K562 (cell line): Measurements from ENCODE around the gene DGKE. TPM values are rescaled to one million over a fixed set of nuclear protein-coding genes. Genes with fewer than 3 reads are reported as not detected.
A peak's percentile ranks its signal among the peaks of the same experiment; 100 is the strongest.

Experiments used
- ATAC-seq: fragments of 200-7000 bp; cut with Tn5 transposase; 3 replicates; pipeline ENCODE4 v1.9.1; 2020; ENCODE audit warnings: moderate library complexity
- BruUV-seq: library from RNA; stranded (reverse); fragments of 400-500 nt; replicated peaks from 2 replicates; lab custom pipeline; 2021; lab: Mats Ljungman, UMichigan
- CTCF ChIA-PET: fragments of 300-600 bp; formaldehyde crosslinking; extraction: SDS; loops from one replicate; lab custom pipeline; 2021; ENCODE audit warnings: low intra/inter-chr PET ratio; lab: Yijun Ruan, JAX
- POLR2A ChIA-PET: fragments of 300-600, 350-650 bp; sonication (Branson Sonifier 250); formaldehyde crosslinking; extraction: SDS; loops from one replicate; lab custom pipeline; 2021; ENCODE audit warnings: antibody characterized with exemption, inconsistent platforms; lab: Yijun Ruan, JAX
- DNase-seq, 4 experiments: peaks; one replicate each; pipeline versions ENCODE4 v3.0.0 to v3.0.0-alpha.2; 2011 to 2018; ENCODE audit warnings: low spot score in 3 of 4, mixed read lengths in 3 of 4; ENCODE audit errors: extremely low read depth in 1 of 4
- FAIRE-seq: peaks from 2 replicates; lab custom pipeline; 2011; peaks lifted over from hg19 to GRCh38; lab: Jason Lieb, UNC
- H2AFZ ChIP-seq: 2 replicates; pipeline ENCODE4 v1.6.0; 2011; ENCODE audit warnings: low read depth, low read length, control low read depth, inconsistent platforms
- H3K27ac ChIP-seq: fragments of 200-600 bp; 3 replicates; pipeline ENCODE4 v1.8.0; 2011; ENCODE audit warnings: low read depth, mild to moderate bottlenecking, control low read depth, inconsistent platforms, low read length, moderate library complexity, mixed read lengths; ENCODE audit errors: extremely low read depth
- H3K27me3 ChIP-seq, 2 experiments: fragments of 300-600 bp in 1 of 2; 2 replicates in 1 of 2; 3 replicates in 1 of 2; pipeline versions ENCODE4 v1.6.0 to v1.8.0; 2011; ENCODE audit warnings: inconsistent platforms in 2 of 2, low read length in 2 of 2, mild to moderate bottlenecking in 1 of 2, mixed read lengths in 1 of 2, moderate library complexity in 1 of 2; ENCODE audit not compliant: control insufficient read depth in 2 of 2, insufficient read depth in 2 of 2
- H3K36me3 ChIP-seq: fragments of 300-600 bp; 3 replicates; pipeline ENCODE4 v1.8.0; 2011; ENCODE audit warnings: mild to moderate bottlenecking, low read length, inconsistent platforms; ENCODE audit not compliant: control insufficient read depth, insufficient read depth
- H3K4me1 ChIP-seq, 2 experiments: fragments of 200-600 bp in 1 of 2; replicated peaks in 1 of 2; 2 replicates in 1 of 2; 3 replicates in 1 of 2; pipeline versions ENCODE4 v1.5.1 to v1.8.0; 2011; ENCODE audit warnings: inconsistent platforms in 2 of 2, low read length in 2 of 2, mild to moderate bottlenecking in 1 of 2, mixed read lengths in 1 of 2, moderate library complexity in 1 of 2; ENCODE audit not compliant: control insufficient read depth in 2 of 2, insufficient read depth in 2 of 2
- H3K4me2 ChIP-seq: 2 replicates; pipeline ENCODE4 v1.6.1; 2011; ENCODE audit warnings: low read length, control low read depth, inconsistent platforms, mixed read lengths; ENCODE audit not compliant: insufficient read depth
- H3K4me3 ChIP-seq: fragments of 200-600 bp; sonication (generic), shearing (Covaris generic); 2 replicates; pipeline ENCODE4 v1.5.1; 2016; ENCODE audit warnings: control low read depth, inconsistent platforms
- H3K79me2 ChIP-seq: fragments of 200-600 bp; 3 replicates; pipeline ENCODE4 v1.8.0; 2011; ENCODE audit warnings: low read length, inconsistent platforms; ENCODE audit not compliant: control insufficient read depth, insufficient read depth
- H3K9ac ChIP-seq, 2 experiments: 2 replicates each; pipeline versions ENCODE4 v1.6.0 to v1.6.1; 2011; ENCODE audit warnings: low read depth in 2 of 2, low read length in 2 of 2, control low read depth in 1 of 2, inconsistent platforms in 1 of 2, mild to moderate bottlenecking in 1 of 2, mixed read lengths in 1 of 2; ENCODE audit not compliant: insufficient read depth in 1 of 2
- H3K9me1 ChIP-seq: one replicate; pipeline ENCODE4 v1.6.0; 2011; ENCODE audit warnings: inconsistent platforms, mild to moderate bottlenecking, low read length, moderate library complexity; ENCODE audit not compliant: control insufficient read depth, insufficient read depth
- H3K9me3 ChIP-seq: replicated peaks from 2 replicates; pipeline ENCODE4 v1.5.1; 2011; ENCODE audit warnings: low read depth, low read length, inconsistent platforms; ENCODE audit not compliant: control insufficient read depth, insufficient read depth
- H4K20me1 ChIP-seq: replicated peaks from 2 replicates; pipeline ENCODE4 v1.6.1; 2011; ENCODE audit warnings: low read length, inconsistent platforms, mixed read lengths; ENCODE audit not compliant: control insufficient read depth, insufficient read depth
- CAMTA2 ChIP-seq: fragments of 250-450 bp; sonication (Bioruptor Pico); conservative IDR thresholded peaks from 2 replicates; pipeline ENCODE4 v1.5.1; 2022
- CHCHD3 ChIP-seq: fragments of 250-450 bp; sonication (Bioruptor Pico); IDR thresholded peaks from 2 replicates; pipeline ENCODE4 v2.1.2; 2022; ENCODE audit warnings: mild to moderate bottlenecking
- EP400 ChIP-seq: fragments of 450-650 bp; IDR thresholded peaks from 2 replicates; pipeline ENCODE4 v1.6.1; 2017; ENCODE audit warnings: antibody characterized with exemption, mild to moderate bottlenecking, moderate library complexity
- HNRNPH1 ChIP-seq: fragments of 200-400 bp; formaldehyde crosslinking; optimal IDR thresholded peaks from 2 replicates; pipeline ENCODE3; 2017; ENCODE audit warnings: low read depth, mild to moderate bottlenecking, low read length, moderate library complexity
- MEF2D ChIP-seq: conservative IDR thresholded peaks from 2 replicates; pipeline ENCODE4 v1.6.1; 2016; ENCODE audit warnings: low read depth, missing genetic modification characterization, missing compliant biosample characterization
- TAF15 ChIP-seq: fragments of 200-400 bp; formaldehyde crosslinking; IDR thresholded peaks from 2 replicates; pipeline ENCODE4 v1.6.1; 2017; ENCODE audit warnings: mild to moderate bottlenecking, low read depth, low read length, moderate library complexity
- USF2 ChIP-seq: sonication (generic); formaldehyde crosslinking; IDR thresholded peaks from 2 replicates; pipeline ENCODE4 v1.5.0; 2020; ENCODE audit warnings: missing genetic modification reagents
- ZBTB26 ChIP-seq: fragments of 450-650 bp; formaldehyde crosslinking; IDR thresholded peaks from 2 replicates; pipeline ENCODE4 v1.4.0; 2022; ENCODE audit warnings: missing genetic modification characterization
- ZNF347 ChIP-seq: fragments of 450-650 bp; formaldehyde crosslinking; IDR thresholded peaks from 2 replicates; pipeline ENCODE4 v1.4.0; 2020; ENCODE audit warnings: low read depth, mild to moderate bottlenecking, moderate library complexity
- ZNF518B ChIP-seq: fragments of 250-450 bp; sonication (Bioruptor Pico); IDR thresholded peaks from 2 replicates; pipeline ENCODE4 v1.5.0; 2021; ENCODE audit warnings: mild to moderate bottlenecking, moderate library complexity
- ZNF644 ChIP-seq: fragments of 200-800 bp; sonication (Bioruptor generic); IDR thresholded peaks from 2 replicates; pipeline ENCODE4 v1.6.1; 2016; ENCODE audit warnings: low read depth, missing genetic modification characterization, missing compliant biosample characterization
- ZNF655 ChIP-seq: fragments of 250-450 bp; sonication (Bioruptor Pico); IDR thresholded peaks from 2 replicates; pipeline ENCODE4 v1.5.0; 2021
- WGBS: fragments of 100-300 bp; shearing (Covaris generic); methylation state at CpG from one replicate; pipeline ENCODE4 v1.1.6; 2016; ENCODE audit warnings: low coverage, mixed read lengths; ENCODE audit not compliant: insufficient coverage; ENCODE audit errors: missing lambda C conversion rate; 5-methylcytosine and 5-hydroxymethylcytosine counted together
- in situ Hi-C: fragments of 300-500 bp; cut with MboI; formaldehyde crosslinking; loops from 4 replicates; pipeline ENCODE4 v1.15.0; 2018; ENCODE audit warnings: inconsistent platforms, mixed read lengths
- intact Hi-C: fragments of 100-400 bp; cut with micrococcal nuclease; formaldehyde crosslinking; loops from 2 replicates; pipeline ENCODE4 v1.14.2; 2022
- polyA plus RNA-seq, 8 experiments: library from polyadenylated mRNA; depleted of rRNA in 4 of 8; stranded (reverse) in 5 of 8; unstranded in 3 of 8; fragments of >200 nt; fragmentation: Nextera tagmentation in 2 of 8; fragmentation: Illumina TruSeq in 1 of 8; extraction: Ambion mirVana in 2 of 8; extraction: Trizol in 1 of 8; gene quantifications; 2 replicates each; pipeline versions ENCODE4 v1.2.1 to v1.2.3, GENCODE V29; 2011 to 2014; ENCODE audit warnings: inconsistent platforms in 1 of 8, missing spikeins in 1 of 8
- total RNA-seq, 7 experiments: library from RNA; depleted of rRNA in 6 of 7; stranded (reverse); fragments of >200 nt in 6 of 7; fragmentation: Illumina TruSeq in 2 of 7; extraction: Trizol in 2 of 7; gene quantifications; 2 replicates each; pipeline versions ENCODE4 v1.2.1 to v1.2.3, GENCODE V29; 2011 to 2021; ENCODE audit warnings: low replicate concordance in 1 of 7

The DGKE gene
- total and polyA plus RNA-seq, 9 of the 15 experiments (the other 6 are each of a cell fraction or from before 2014, with no cell fraction given): 1.3 to 9.9 (median 5.9) TPM

- TF ChIP-seq HNRNPH1: no peak
These were observed 80.1 kb downstream of the DGKE start, which contains the start of gene TRIM25 (continued) for GRCh38 chr17:56913867-56914580.

- Histone ChIP-seq H3K27me3 (no peaks in the 10 kb centered on the region), H3K79me2 (peaks cover 51% of the 10 kb centered on the region), H3K4me3 (peak overlapping the region; percentile 72), H3K9me3 (peaks cover 17% of the 10 kb centered on the region), H3K4me1 (peaks cover 38 to 43% of the 10 kb centered on the region in 2 experiments; a peak in 4 of 5 replicates), H3K27ac (peak overlapping the region; percentile 88), H3K9ac (peak overlapping the region; percentile 46 to 85), H3K9me1 (peaks cover 4% of the 10 kb centered on the region), H3K4me2 (peak overlapping the region; percentile 95), H4K20me1 (no peaks in the 10 kb centered on the region), H3K36me3 (peaks cover 16% of the 10 kb centered on the region; the same call in 2 of the 3 replicates), H2AFZ (peak overlapping the region; percentile 94)
- peak in 2 of 4 experiments; percentile 7 to 39 for DNase-seq
- WGBS: 2% methylated on average over 8 of the region's 14 CpGs
- in situ Hi-C loops: no loop called here
- BruUV-seq: no TSS peak
- no peak for FAIRE-seq
- ATAC-seq: no peak
- intact Hi-C loops: loop anchor here (5.0 kb wide), 1 partner anchor 82 kb away; the partner anchor contains the start of genes C17orf67 and DGKE
- CTCF ChIA-PET: no interaction called here
- POLR2A ChIA-PET: interaction anchor here (0.6 to 1.1 kb wide), 6 partner anchors 9 to 520 kb away, joined by 3 to 4 read pairs (median 3); no protein-coding TSS in a partner anchor
- TF ChIP-seq ZNF644 (tag) (no peak), ZNF518B (CRISPR knock-in tag) (no peak), USF2 (CRISPR knock-in tag) (no peak), ZNF347 (CRISPR knock-in tag) (no peak), CHCHD3 (CRISPR knock-in tag) (no peak), EP400 (no peak), MEF2D (tag) (no peak), ZBTB26 (CRISPR knock-in tag) (peak; percentile 8; the same call in 1 of the 2 replicates), ZNF655 (CRISPR knock-in tag) (no peak), TAF15 (no peak), CAMTA2 (CRISPR knock-in tag) (no peak)
These were observed 80.8 kb downstream of the DGKE start for GRCh38 chr17:56914581-56915273.
